Epidermal melanocyte (primary cell): ENCODE data around the gene TMEM94.
"Not testable (repeated sequence)": the region's sequence is repeated elsewhere in the genome, so short reads cannot be mapped to it uniquely, and the experiment has no call there.

ENCODE experiments used
- DNase-seq: peaks from one replicate; pipeline ENCODE4 v3.0.0; 2011; ENCODE audit warnings: low spot score; ENCODE audit not compliant: insufficient read length

Gene TMEM94

DNA sequence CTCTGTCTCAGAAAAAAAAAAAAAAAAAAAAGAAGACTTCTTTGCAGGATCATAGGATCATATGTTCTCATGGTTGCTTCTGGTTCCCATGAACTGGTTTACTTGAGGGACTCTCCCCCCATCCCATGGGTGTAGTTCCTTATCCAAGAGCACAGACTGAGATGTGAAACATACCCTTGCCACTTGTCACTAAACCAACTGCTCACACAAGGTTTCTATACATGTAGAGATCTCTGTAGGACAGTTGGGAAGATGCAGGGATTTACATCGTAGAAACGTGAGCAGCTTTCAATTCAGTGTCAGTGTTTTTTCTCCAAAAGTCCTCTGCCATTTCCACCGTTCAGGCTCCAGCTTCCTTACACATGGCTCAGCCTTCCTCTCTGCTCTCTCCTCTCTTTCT is 11.1 kb upstream of the TMEM94 start:
- no peak for DNase-seq

DNA sequence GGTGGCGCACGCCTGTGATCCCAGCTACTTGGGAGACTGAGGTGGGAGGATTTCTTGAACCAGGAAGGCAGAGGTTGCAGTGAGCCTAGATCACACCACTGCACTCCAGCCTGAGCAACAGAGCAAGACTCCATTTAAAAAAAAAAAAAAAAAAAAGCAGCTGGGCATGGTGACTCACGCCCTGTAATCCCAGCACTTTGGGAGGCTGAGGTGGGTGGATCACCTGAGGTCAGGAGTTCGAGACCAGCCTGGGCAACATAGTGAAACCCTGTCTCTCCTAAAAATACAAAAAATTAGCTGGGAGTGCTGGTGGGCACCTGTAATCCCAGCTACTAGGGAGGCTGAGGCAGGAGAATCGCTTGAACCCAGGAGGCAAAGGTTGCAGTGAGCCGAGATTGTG is 10.5 kb upstream of the TMEM94 start:
- DNase-seq = not testable (repeated sequence)

DNA sequence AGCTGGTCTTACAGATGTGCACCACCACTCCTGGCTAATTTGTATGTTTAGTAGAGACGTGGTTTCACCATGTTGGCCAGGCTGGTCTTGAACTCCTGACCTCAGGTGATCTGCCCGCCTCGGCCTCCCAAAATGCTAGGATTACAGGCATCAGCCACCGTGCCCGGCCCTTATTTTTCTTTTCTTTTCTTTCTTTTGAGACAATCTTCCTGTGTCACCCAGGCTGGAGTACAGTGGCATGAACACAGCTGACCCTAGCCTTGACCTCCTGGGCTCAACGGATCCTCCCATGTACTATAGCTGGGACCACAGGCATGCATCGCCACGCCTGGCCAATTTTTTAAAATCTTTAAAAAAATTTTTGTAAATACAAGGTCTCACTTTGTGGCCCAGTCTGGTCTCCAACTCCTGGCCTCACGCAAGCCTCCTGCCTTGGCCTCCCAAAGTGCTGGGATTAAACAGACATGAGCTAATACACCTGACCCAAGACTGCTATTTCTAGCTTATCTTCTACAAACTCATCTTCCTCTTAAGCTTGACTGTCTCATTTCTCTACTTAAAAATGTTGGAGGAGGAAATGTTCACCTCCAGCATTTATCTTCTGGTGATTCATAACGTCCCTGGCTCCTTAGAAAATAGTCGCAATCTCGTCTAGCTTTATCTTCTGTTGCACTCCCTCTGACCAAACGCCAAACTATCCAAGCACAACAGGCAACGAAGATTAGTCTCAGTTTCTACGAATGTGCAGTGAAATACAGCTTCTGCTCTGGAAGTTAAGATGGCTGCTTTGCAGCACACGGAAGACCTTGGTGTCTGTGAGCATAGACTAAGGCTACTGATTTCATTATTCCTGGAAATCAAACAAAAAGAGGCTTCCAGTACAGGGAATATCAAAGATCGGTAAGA is 8.2 kb upstream of the TMEM94 start:
- no peak for DNase-seq

DNA sequence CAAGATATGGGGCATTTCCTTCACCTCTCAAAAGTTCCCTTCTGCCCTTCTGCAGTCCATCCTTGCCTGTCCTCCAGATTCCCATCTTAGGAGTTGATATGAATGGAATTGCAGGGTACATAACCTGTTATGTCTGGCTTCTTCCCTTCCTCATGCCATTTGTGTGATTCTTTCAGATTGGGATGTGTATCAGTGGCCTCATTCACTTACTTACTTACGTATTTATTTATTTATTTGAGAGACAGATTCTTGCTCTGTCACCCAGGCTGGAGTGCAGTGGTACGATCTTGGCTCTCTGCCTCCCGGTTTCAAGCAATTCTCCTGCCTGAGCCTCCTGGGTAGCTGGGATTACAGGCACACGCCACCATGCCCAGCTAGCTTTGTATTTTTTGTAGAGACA is 6.2 kb upstream of the TMEM94 start:
- DNase-seq = no peak

- no peak for DNase-seq
Observed at GRCh38 chr17:75454193-75454592, 2.2 kb upstream of the TMEM94 start.

- DNase-seq = not testable (repeated sequence)
Observed at GRCh38 chr17:75454672-75455071, 1.8 kb upstream of the TMEM94 start.

DNA sequence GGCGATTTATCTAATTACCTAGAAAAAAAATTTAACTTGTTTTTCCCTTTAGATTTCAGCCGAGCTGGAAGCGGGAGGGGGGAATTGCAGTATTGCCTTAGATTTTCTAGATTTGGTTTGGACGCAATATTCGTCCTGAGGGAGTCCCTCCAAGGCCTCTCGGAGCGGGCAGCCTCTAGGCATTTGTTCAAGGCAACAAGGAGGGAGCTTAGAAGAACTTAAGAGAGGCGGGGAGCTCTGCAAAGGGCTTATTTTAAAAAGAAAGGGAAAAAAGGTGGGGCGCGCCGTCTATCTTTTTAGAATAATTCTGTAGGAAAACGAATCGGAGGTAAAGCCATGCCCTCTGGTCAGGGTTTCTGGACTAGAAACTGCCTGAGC is 407 bp upstream of the TMEM94 start:
- no peak for DNase-seq

DNA sequence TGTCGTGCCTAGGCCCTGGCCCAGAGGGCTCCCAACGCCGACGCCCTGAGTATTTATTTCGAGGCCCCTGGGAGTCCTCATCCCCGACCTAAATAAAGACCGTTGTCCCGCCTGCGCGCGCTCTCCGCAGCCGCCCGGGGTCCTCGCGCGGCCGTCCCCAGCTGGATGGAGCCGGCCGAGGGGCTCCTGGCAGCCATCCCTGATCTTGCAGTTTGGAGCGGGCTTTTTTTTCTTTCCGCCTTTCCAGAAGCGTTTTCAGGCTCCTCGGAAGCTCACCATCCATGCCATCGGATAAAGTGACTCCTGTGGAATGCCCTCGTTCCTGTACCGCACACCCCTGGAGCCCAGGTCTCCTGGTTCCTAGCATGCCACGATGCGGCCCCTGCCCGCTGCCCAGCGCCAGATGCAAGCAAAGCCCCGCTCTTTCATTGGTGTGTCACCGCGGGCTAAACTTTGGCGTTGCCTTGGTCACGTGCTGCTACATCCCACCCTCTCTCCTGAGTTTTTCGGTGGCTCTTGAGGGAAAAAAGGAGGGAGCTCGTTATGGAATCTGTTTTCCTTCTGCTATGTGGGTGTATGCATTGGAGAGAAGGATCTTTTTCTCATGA is 716 bp downstream of the TMEM94 start:
- DNase-seq = no peak

GRCh38 chr17:75459246-75459589 is 2.8 kb downstream of the TMEM94 start:
- DNase-seq = no peak

DNA sequence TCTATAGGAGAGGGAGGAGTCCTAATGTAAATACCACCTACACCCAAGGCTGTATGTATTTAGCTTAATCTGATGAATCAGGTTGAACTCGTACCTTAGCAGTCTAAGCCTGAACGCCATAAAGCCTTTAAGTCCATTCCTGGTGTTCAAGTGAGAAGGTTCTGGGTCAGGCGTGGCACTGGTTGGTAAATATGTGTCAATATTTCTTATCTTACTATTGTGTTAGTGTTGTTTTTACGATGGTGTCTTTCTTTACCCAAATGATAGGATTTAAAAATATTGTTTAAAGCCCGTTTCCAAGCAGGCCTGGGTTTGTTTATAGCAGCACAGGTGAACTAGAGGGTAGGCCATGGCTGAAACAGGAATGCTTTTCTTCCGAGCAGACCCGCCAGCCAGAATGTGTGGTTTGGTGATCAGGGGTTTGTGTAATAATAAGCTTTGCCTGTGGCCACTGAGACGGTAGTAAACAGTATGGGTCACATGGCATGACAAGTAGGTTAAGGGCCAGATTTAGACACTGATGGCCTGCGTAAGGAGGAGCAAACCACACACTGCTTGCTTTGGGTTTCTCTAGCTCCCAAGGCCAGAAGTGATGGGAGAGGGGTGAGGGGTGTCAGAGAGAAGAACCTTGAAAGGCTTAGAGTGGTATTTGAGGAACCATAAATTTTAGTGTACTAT is 3.3 kb downstream of the TMEM94 start:
- no peak for DNase-seq

DNA sequence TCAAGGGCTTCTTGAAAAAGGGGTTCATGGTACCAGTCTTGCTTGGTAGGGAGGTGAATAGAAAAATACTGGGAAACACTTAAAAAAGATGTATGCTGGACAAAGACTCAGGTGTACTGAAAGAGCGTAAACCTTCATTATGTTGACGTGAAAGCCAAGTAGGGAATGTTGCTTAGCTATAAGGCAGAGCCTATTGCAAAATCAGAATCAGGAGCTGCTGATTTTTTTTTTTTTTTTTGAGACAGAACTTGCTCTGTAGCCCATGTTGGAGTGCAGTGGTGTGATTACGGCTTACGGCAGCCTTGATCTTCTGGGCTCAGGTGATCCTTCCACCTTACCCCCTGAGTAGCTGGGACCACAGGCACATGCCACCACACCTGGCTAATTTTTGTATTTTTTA is 3.9 kb downstream of the TMEM94 start:
- DNase-seq = no peak

DNA sequence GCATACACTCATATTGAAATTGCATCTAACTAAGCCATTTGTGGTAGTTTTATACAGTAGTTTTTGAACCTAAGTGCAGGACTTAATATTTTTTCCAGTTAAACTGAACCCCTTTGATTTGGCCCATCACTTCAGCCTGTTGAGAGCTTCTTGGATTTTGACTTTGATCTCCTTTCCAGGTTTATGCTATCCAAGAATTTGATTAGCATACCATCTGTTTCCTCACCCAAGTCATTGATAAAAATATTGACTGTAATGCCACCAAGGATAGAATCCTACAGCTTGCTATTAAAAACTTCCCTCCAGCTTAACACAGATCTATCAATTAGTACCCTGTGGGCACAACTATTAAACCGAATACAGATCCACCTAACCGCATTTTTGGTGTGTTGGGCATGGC is 7.2 kb downstream of the TMEM94 start:
- DNase-seq = no peak

DNA sequence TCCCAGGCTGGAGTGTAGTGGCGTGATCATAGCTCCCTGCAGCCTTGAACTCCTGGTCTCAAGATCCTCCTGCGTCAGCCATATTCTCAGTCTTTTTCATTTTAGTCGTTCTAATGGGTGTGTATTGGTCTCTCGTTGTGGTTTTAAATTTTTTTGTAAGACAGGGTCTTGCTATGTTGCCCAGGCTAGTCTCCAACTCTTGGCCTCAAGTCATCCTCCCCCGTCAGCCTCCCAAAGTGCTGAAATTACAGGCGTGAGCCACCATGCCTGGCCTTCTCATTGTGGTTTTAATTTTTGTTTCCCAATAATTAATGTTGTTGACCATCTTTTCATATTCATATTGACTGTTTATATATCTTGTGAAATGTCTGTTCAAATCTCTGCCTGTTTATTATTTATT is 8.6 kb downstream of the TMEM94 start:
- no peak for DNase-seq

GRCh38 chr17:75468291-75468754 is 11.9 kb downstream of the TMEM94 start:
- no peak for DNase-seq

DNA sequence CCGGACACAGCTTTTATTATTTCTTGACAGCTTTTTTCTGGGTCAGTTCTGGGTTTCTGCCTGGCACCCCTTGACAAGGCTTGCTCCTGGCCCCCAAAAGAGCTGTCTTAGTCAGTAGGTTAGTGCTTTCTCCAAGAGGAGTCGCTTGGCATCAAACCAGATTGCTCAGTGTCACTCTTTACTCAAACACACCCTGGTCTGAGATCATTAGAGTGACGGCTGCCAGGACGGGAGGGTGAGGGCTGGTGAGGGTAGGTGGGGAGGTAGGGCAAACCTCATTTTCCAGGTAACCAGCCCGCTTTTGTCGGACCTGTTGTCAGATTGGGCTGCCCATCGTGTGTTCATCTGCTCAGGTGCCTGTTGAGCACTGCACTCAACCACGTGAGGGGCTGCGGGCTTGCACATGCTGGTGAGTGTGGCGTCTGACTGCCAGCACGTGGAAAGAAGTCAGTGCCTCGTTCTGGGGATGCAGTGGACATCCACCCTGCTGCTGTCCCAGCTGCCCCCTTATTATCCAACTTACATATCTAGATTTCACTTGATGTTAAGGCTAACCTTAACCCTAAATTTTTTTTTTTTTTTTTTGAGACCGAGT is 12.4 kb downstream of the TMEM94 start:
- DNase-seq = no peak

- DNase-seq = no peak
Observed at GRCh38 chr17:75471207-75471606, 14.8 kb downstream of the TMEM94 start.

DNA sequence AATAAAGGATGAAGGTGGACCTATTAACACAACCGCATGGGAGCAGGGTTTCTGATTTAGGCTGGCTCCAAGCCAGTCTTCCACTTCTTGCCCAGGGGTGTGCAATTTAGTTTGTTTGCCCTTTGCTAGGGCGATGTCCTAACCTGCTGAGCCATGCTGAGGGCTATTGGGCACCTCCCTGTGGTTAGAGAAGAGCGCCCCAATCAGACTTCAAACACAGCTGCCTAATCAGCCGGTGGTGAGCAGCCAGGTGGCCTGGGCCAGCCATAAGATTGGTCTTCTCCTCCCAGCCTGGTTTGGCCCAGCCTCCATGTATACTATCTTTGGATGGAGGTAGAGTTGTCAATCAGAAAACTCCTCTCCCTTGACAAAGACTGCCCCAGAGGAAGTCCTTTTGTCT is 15.7 kb downstream of the TMEM94 start:
- DNase-seq = no peak

DNA sequence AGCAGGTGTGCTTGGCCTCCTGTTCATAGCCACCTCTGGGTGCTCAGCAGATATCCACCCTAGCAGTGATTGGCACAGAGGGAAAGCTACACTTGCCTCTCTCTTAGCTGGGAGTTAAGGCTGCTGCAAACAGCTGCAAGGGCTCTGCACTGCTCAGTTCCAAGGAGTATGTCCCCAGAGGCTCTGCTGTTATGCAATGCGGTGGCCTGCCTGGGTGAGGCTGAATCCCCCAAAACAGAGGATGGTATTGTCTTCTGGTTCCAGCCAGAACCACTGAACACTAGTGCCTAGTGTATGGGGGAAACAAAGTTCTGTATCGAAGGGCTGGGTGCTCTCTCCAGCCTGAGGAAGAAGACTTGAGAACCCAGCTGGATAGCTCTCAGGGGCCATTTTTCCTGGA is 16.8 kb downstream of the TMEM94 start:
- no peak for DNase-seq

DNA sequence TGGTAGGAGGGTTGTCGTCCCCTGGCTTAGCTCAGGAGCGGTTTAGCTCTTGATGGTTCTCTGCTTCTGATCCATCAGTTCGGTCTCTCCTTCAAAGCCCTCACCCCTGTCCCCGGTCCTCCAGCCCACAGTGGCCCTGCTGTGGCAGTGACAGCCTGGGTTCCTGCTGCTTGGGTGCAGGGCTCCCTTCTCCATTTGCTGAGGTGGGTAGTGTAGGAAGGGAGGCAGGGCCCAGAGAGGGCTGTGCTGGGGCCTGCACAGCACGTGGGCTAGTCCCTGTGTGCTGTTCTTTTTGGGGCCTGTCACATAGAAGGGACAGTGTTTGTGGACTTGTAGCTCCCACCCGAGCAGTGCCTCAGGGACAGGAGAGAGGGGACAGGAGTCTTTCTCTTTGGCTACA is 18.3 kb downstream of the TMEM94 start:
- DNase-seq = no peak

DNA sequence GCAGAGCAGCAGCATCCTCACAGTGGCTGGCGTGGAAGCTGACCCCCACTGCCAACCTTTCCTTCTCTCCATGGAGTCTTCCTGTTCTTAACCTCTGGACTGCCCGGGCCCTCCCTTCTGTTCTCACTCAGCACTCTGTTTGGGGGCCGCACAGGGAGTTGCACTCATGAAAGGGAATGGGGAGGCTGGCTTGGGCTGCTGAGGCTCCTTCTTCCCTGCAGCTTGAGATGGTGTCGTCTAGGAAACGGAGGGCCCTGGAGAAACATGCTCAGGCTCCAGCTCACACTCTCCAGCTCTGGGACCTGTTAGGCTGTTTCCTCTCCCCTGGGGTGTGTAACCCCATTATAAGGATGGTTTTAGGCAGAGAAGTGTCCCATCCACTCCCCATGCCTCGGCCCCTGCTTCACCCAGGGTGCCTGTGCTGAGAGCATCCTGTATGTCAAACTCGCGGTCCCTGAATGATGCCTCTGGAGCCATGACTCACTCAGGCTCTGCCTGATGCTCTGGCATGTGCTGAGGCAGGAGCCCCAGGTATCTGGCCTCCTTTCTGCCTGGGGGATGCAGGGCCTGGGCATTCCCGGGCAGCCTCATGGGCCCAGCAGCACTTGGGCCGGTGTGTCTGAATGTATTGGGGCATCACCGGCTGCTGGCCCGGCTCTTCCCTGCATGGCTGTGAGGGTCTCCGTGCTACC is 18.9 kb downstream of the TMEM94 start:
- DNase-seq = no peak

- DNase-seq = no peak
Observed at GRCh38 chr17:75475851-75476250, 19.4 kb downstream of the TMEM94 start.

GRCh38 chr17:75476271-75476671 is 19.8 kb downstream of the TMEM94 start:
- peak; percentile 68 for DNase-seq
